AG08396 (cell line): Measurements from ENCODE around the gene TMEM120B.
A peak's percentile ranks its signal among the peaks of the same experiment; 100 is the strongest.
"Not testable (repeated sequence)": the region's sequence is repeated elsewhere in the genome, so short reads cannot be mapped to it uniquely, and the experiment has no call there.

Source experiments
- DNase-seq: peaks from one replicate; pipeline ENCODE4 v3.0.0; 2012; ENCODE audit warnings: low spot score, mixed read lengths

Gene TMEM120B

DNA sequence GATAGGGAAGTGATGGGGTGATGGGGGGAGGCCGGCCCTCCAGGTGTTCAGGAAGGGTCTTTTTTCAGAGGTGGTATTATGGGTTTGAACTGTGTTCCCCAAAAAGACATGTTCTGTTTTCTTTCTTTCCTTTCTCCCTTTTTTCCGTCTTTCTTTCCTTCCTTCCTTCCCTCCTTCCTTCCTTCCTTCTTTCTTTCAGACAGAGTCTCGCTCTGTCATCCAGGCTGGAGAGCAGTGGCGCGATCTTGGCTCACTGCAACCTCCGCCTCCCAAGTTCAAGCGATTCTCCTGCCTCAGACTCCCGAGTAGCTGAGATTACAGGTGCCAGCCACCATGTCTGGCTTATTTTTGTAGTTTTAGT lies 3.5 kb upstream of the TMEM120B start:
- not testable (repeated sequence) for DNase-seq

DNA sequence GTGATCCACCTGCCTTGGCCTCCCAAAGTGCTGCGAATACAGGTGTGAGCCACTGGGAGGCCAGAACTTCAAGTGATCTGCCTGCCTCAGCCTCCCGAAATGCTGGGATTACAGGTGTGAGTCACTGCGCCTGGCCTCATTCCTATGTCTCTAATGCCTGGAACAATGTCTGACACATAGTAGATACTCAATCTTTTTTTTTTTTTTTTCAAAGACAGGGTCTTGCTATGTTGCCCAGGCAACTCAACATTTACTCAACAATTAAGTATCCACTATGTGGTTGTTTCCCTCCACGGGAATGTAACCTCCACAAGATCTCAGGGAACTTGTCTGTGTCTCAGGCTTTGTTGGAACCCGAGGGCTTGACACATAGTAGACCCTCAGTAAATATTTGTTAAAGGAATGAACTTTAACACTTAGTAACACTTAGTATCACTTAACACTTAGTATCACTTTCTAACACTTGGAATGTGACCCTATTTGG lies 3.0 kb upstream of the TMEM120B start:
- DNase-seq = peak; percentile 36

DNA sequence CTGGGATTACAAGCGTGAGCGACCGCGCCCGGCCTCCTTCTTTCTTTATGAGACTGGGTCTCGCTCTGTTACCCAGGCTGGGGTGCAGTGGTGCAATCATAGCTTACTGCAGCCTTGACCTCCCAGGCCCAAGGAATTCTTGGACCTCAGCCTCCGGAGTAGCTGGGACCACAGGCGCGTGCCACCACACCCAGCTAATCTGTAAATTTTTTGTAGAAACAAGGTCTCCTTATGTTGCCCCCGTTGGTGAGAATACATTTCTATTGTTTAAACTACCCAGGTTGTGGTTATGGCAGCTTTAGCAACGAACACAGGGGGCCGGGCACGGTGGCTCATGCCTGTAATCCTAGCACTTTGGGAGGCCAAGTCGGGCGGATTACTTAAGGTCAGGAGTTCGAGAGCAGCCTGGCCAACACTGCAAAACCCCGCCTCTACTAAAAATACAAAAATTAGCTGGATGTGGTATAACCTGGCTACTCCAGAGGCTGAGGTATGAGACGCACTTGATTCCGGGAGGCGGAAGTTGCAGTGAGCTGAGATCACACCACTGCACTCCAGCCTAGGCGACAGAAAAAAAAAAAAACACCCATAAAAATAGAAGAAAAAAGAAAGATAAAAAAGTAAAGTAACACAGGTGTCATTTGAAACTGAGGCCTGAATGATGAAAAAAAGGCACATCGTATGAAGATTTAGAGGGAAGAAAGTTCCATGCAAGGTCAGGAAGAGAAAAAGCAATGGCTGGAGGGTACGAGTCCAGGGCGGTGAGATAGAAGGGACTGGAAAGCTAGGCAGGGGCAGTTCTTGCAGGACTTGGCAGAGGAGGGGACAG lies 977 bp upstream of the TMEM120B start:
- DNase-seq = no peak

DNA sequence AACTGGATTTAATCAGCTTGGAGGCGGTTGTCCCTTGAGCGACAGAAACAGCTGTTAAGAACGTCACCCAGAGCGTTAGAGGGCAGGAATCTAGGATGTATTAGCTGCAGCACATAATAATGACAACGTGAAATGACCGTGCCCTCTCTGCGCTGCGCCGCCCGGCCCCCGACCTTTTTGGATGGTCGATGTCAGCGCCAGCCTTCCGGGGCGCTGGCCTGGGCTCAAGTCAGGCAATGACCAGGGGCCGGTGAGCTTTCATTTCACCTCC lies 427 bp upstream of the TMEM120B start:
- DNase-seq = no peak

DNA sequence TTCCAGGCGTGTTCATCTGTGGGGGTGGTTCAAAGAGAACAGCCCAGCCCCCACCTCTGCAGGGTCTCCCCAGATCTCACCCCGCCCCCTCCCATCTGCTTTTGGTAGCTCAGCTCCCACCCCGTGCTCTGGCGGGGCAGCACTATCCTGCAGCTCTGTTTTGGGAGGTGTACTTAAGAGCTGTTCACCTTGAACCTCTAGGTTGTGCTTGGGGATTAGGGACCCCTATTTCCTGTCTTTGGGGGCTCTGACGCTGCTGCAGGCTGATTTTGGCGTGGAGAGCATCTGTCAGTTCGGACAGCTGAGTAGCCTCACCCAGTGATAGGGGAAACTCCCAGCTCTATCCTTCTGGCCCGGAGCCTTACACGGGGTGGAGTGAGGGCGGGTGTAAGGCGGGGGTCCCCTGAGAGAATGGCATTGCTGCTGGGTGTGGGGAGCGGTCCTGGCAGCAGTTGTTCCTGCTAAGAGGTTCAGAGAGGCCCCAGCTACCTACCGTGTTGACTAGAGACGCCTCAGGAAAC lies 765 bp downstream of the TMEM120B start:
- DNase-seq = no peak

DNA sequence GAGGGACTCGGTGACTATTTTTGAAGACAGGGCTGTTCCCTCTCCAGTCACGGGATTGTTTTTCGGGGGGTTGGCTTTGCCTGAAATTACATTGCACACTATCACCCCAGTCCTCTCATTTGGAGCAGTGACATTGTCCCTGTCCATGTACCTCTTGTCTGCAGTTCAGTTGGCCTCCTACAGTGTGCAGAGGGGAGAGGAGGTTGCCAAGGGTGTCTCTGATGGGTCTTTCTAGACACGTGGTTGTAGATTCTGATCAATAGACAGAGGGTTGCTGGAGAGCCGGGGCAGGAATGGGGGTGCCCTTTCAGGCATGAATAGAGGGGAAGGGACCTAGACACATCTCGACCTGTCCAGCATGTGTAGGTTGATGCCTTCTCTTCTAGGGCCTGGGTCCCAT lies 1.2 kb downstream of the TMEM120B start:
- DNase-seq = no peak

DNA sequence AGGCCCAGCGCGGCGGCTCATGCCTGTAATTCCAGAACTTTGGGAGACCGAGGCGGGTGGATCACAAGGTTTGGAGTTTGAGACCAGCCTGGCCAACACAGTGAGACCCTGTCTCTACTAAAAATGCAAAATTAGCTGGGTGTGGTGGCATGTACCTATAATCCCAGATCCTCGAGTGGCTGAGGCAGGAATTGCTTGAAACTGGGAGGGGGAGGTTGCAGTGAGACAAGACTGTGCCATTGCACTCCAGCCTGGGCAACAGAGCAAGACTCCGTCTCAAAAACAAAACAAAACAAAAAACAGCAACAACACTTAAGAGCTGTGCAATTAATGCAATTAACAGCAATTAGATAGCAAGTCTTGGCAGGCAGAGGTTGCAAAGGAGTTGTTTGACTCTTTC lies 2.5 kb downstream of the TMEM120B start:
- DNase-seq = not testable (repeated sequence)

DNA sequence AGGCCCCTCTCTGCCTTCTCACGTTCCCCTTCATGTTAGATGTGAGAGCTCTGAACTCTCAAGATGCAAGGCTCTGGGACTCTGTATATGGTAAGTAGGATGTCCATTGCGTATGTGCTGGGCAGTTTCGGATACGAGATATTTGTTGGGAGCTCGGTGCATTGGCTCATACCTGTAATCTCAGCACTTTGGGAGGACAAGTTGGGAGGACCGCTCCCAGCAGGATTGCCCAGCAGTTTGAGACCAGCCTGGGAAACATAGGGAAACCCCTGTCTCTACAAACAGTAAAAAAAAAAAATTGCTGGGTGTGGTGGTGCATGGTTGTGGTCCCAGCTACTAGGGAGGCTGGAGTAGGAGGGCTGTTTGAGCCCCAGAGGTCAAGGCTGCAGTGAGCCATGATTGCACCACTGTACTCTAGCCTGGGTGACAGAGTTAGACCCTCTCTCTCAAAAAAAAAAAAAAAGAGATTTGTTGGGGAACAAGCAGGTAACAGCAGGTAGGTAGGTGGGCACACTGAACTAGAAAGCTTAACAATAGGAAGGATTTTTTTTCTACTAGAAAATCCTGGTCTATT lies 3.4 kb downstream of the TMEM120B start:
- DNase-seq = no peak

DNA sequence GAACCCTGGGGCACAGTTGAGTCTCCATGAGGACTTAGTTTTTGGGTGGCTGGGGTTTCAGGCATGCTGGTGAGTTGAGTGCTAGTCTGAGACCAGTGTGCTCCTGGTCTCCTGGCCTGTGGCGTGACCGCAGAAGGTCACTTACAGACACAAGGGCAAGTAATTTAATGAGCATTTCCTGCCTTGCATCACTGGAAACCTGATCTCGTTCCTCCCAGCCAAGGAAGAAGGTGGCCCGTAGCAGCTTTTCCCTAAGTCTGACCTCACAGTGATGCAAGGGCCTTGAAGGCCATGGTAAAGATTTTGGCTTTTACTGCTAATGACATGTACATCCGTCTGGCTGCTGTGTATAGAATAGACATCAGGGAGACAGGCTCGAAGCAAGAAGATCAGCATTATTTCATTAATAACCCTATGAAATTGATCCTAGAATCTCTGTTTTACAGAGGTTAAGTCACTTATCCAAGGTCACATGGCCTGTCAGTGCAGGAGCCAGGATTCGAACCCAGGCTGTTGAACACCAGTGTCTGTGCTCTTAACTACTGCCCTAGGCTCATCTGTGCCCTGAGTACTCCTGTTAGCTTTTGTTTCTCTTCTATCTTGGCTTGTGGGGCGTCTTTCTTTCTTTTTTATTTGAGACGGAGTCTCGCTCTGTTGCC lies 4.6 kb downstream of the TMEM120B start:
- peak; percentile 51 for DNase-seq

DNA sequence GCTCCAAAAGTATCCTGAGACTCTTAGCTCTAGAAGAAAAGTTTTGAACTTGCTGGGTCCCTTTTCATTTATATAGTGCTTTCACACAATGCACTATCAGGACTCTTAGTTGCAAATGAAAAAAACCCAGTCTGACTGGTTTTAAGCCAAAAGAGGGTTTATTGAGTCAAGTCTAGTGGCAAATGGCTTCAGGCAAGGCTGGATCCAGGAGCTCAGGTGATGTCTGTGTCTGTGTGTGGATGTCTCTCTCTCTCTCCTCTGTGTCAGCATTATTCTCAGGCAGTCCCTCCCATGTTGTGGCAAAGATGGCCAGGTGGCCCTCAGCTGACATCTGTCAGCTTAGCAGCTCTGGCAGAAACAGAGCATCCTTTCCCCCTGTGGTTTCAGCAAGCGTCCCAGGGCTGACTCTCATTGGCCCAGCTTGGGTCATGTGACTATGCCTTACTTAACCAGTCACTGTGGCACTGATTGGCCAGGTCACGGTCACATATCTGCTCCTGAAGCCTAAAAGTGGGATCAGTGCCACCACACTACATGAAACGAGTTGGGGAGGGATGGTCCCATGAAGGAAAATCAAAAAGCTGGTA lies 6.2 kb downstream of the TMEM120B start:
- DNase-seq = no peak

DNA sequence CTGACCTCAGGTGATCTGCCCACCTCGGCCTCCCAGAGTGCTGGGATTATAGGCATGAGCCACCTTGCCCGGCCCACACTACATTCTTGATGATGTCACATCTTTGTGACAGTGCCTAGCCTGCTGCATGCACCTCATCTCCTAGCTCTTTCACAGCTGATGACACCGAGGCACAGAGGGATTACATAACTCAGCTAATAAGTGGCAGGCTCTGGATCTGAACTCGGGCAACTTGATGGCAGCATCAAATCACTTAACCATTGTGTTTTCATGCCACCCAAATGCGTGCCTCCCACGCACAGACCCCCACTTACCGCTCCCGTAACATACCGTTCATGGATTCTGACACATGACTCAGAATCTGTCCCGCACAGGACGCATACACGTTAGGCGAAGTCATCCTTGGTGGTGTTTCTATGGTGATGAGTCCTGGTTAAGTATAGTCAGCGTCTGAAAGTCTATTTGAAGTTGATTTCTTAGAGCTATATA lies 7.4 kb downstream of the TMEM120B start:
- DNase-seq = peak; percentile 79

DNA sequence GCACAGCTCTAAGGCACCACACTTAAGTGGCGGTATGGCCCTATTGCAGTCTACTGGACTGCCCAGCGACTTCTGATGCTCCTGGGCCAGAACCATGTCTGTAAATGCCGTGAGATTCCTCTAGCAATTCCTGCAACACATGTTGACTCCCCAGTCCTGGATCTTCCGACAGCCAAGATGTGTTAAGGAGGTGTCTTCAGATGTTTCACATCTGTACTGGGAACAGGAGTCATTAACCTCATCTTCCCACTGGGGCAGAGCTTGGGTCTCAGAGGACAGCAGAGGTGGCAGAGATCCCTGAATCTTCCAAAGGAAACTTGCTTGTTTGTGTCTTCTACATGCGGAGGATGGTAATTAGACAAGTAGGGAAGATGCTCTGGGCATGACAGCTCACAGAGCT lies 8.2 kb downstream of the TMEM120B start:
- DNase-seq = no peak

DNA sequence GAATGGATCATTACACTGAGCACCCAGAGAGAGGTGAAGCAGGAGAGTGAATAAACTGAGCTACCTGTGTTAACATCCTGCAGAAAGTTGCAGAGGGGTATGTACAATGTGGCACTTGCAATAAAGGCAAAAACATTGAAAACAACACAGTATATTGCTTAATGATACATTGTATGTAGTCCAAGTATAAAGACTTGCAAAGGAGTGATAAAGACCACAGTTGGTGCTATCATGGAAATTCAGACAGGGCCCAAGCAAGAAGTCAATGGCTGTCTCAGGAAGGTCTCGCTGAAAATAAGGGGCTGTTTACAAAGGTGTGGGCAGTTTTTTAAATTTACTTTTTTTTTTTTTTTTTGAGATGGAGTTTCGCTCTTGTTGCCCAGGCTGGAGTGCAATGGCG lies 10.0 kb downstream of the TMEM120B start:
- no peak for DNase-seq

DNA sequence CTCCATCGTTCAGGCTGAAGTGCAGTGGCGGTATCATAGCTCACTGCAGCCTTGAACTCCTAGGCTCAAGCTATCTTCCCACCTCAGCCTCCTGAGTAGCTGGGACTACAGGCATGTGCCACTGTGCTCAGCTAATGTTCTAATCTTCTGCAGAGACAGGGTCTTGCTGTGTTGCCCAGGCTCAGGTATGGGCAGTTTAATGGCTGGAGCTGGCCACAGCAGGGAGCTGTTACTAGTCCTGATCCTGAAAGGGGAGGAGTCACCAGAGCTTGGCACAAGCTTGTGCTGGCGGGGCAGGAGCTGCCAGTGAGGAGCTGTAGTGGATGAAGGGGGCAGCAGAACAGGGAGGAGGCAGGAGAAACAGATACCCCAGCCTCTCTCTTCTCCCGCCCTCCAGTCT lies 10.6 kb downstream of the TMEM120B start:
- no peak for DNase-seq

DNA sequence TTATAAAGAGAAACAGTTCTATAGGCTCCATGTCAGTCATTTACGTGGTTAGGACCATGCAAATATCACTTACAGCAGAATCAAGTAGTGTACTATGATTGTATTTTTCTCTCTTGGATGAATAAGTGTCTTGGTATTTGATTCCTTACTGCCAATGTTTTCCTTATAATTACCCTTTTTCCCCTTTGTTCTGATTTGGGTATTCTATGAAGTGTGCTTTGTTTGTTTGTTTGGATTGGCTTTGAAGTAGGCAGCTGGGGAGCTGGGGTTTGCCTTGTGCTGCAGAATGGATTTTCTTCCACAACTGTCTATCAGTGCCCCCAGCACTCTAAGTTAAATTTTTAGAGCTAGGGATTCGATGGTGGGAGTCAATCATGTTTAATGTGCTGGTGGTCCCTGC lies 12.4 kb downstream of the TMEM120B start:
- DNase-seq = no peak

DNA sequence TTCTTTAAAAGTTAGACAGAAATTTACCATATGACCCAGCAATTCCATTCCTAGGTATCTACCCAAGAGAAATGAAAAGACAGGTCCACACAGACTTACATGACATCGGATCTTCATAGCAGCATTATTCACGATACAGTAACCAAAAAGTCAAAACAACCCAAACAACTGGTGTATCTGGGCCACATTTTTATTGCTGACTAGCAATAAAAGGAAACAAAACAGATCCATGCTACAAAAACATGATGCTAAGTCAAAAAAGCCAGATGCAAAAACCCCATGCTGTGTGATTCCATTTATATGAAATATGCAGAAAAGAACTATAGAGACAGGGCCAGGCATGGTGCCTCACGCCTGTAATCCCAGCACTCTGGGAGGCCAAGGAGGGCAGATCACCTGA lies 12.9 kb downstream of the TMEM120B start:
- no peak for DNase-seq

DNA sequence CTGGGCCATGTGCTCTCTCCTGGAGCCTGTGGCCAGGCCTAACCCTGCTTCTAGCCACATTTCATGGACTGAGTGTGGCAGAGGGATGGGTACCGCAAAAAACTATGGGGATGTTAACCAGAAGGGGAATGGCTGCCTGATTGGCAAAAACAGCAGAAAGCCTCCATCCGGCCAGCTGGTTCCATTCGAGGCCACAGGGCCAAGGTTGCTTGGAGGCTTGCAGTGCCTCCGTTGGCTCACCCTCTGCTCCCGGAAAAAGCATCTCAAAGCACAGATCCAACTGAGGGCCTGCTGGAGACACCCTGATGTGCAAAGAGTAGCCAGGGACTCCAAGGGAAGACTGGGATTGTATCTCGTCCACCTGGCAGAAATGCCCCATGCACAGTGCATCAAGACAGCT lies 16.5 kb downstream of the TMEM120B start:
- no peak for DNase-seq

DNA sequence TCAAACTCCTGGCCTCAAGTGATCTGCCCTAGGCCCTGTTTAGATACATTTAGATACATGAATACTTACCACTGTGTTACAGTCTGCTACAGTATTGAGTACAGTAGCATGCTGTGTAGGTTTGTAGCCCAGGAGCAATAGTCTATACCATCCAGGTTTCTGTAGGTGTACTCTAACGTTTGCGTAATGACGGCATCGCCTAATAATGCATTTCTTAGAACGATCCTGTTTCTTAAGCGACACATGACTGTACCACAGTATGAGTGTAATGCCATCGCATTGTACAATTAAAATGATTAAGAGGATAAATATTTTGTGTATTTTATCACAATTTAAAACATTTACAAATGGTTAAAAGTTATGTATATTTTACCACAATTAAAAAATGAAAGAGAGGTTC lies 18.9 kb downstream of the TMEM120B start:
- DNase-seq = no peak

DNA sequence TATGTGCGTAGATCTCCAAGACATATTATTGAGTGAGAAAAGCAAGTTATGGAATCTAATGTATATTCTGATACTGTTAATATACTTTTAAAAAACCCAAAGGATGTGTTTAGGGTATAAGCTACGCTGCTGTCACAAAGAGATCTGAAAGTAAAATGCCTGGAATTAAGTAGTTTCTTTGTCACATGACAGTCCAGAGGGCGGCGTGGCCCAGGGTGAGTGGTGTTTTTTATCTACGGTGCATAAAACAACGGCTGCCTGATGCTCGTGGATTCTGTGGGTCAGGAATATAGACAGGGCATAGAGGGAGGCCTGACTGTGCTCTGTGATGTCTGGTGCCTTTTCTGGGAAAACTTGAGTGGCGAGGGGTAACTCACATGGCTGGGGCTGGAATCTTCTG lies 21.3 kb downstream of the TMEM120B start:
- no peak for DNase-seq

DNA sequence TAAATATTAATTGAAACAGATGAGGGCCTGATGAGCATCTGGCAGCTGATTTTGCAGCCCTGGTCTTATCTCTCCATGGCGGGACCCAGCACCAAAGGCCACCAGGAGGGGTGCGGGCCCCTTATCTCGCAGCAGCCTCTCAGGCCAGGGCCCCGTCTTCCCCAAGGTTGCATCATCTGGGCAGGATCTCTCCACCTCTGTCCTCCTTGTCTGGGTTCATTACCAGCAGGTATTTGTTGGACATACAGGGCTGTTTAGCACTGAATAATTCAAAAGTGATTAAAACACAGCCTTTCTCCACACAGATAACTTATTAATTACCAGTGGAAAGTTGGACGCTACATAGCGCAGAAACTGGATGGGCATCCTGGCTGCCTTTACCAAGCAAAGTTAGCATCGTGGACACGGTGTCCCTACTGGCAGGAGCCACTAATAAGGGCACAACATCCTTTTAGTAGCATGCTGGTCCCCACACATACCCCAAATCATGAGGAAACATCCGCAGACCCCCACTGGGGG lies 25.8 kb downstream of the TMEM120B start:
- DNase-seq = no peak

DNA sequence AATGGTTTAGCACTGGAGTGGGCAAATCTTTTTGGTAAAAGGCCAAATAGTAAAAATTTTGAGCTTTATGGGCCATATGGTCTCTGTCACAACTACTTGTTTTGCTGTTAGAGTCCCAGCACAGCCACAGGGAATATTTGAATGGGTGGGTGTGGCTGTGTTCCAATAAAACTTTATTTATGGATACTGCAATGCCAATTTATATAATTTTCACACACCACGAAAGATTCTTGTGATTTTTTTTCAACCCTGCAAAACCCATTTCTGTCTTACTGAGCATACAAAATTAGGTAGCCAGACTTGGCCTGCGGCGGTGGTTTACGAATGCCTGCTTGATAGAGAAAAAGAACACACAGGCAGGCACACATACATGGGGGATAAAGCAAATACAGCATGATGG lies 28.3 kb downstream of the TMEM120B start:
- no peak for DNase-seq

DNA sequence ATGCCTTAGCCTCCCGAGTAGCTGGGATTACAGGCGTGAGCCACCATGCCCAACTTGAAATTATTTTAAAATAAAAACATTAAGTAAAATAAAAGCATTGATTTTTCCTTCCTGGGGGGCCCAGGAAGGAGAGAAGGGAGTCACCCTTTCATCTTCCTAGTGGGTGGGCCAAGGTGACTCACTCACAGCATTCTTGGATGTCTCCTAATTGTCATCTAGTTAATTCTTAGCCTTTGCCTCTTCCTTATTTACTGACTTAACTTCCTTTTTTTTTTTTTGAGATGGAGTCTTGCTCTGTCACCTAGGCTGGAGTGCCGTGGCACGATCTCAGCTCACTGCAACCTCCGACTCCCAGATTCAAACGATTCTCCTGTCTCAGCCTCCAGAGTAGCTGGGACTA lies 29.2 kb downstream of the TMEM120B start:
- no peak for DNase-seq

DNA sequence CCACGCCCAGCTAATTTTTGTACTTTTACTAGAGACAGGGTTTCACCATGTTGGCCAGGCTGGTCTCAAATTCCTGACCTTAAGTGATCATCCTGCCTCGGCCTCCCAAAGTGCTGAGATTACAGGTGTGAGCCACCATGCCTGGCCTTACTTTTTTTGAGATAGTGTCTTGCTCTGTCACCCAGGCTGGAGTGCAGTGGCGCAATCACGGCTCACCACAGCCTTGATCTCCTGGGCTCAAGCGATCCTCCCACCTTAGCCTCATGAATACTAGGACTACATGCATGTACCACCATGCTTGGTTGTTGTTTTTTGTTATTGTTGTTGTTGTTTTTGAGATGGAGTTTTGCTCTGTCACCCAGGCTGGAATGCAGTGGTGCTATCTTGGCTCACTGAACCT lies 33.0 kb downstream of the TMEM120B start:
- not testable (repeated sequence) for DNase-seq
